ENCODE results near the gene TNFRSF14. TPM values are rescaled to one million over a fixed set of nuclear protein-coding genes. Genes with fewer than 3 reads are reported as not detected.

Gene TNFRSF14
- total RNA-seq, 1 donor from 2014 or later: 0.26 TPM

DNA sequence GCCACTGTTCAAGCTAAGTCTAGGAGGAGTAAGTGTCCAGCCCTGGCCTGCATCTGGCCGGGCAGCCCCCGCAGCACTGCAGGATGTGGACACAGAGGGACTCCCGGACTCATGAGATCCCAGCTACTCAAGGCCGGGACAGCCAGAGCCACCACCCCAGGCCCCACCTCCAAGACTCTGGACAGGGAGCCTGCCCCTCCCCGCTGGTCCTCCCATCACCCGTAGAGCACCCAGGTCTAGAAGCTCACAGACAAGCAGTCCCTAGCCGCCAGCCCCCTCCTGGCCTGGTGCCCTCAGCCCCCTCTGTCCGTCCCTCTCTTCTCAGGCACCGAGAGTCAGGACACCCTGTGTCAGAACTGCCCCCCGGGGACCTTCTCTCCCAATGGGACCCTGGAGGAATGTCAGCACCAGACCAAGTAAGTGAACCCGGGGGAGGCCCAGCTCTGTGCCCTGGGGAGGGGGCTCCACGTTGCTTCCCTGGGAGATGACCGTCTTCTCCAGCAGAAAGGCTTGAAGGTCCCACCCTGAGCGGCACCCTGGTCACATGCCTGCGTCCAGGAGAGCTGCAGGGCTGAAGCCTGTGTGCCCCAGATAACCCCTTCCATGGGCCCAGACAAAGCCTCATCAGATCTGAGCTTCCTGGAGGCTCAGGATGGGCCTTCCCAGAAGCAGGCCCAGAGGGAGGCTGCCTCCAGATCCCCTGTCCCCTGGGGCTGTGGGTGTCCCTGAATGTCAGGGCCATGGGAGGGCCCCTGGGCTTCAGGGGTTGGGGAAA lies 4.3 kb downstream of the TNFRSF14 start:
- H3K9me3 Mint-ChIP-seq (ENCODE audit: unreplicated experiment): no peaks in the 10 kb centered on the region
- no peak overlapping the region for H3K27ac Mint-ChIP-seq (ENCODE audit: unreplicated experiment)
- DNase-seq (ENCODE audit: low spot score): no peak
- H3K4me3 Mint-ChIP-seq (ENCODE audit: unreplicated experiment): no peak overlapping the region
- no peaks in the 10 kb centered on the region for H3K4me1 Mint-ChIP-seq (ENCODE audit: unreplicated experiment)
- no peak for TF ChIP-seq CTCF (IDR thresholded peaks at IDR 0.05; ENCODE audit: unreplicated experiment)
- no peaks in the 10 kb centered on the region for H3K36me3 Mint-ChIP-seq (ENCODE audit: low read depth, unreplicated experiment)
- H3K27me3 Mint-ChIP-seq (ENCODE audit: unreplicated experiment): peaks cover 10% of the 10 kb centered on the region

GRCh38 chr1:2561446-2561845 lies 5.3 kb downstream of the TNFRSF14 start:
- H3K27me3 Mint-ChIP-seq (ENCODE audit: unreplicated experiment): peaks cover 11% of the 10 kb centered on the region
- DNase-seq (ENCODE audit: low spot score): no peak
- H3K9me3 Mint-ChIP-seq (ENCODE audit: unreplicated experiment): no peaks in the 10 kb centered on the region
- H3K4me1 Mint-ChIP-seq (ENCODE audit: unreplicated experiment): no peaks in the 10 kb centered on the region
- H3K4me3 Mint-ChIP-seq (ENCODE audit: unreplicated experiment): no peak overlapping the region
- no peak overlapping the region for H3K27ac Mint-ChIP-seq (ENCODE audit: unreplicated experiment)
- no peak for TF ChIP-seq CTCF (IDR thresholded peaks at IDR 0.05; ENCODE audit: unreplicated experiment)
- H3K36me3 Mint-ChIP-seq (ENCODE audit: low read depth, unreplicated experiment): no peaks in the 10 kb centered on the region

DNA sequence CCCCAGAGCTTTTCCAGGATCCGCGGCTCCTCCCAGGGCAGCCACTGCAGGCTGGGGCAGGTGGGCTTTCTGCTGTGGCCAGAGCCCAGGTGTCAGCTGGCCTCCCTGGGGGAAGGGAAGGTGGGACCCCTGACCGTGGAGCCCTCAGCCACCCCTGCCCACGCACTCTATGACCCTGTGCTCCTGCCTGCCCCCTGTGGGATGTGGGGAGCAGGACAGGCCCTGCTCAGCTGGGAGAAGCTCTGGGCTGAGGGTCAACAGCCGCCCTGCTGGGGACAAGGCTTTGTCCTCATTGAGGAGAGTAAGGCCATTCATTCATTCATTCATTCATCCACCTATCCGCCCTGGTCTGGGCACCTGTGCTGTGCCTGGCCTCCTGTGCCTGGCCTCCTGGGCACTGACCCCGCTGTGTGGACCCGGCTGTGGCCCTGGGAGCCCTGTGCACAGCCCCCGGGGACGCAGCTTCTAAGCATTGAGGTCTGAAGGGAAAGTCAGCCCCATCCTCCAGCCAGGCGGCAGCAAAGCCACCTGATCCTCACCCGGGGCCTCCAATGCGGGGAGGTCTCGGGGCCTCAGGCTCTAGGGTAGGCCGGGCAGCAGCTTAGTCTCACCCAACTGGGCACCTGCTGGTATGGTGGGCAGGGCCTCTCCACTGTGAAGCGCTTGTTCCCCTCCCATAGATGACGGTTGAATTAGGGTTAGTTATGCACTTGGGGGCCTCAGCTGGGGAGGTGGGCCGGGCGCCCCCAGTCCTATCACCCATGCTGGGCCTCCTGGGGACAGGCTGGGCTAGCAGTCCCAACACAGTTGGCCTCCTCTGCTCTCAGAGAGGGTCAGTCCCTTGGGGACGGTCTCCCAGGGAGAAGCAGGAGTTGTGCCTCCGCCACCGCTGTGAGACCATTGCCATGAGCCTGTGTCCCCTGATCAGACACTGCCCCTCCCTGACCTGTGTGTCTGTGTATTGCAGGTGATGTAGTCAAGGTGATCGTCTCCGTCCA lies 6.0 kb downstream of the TNFRSF14 start:
- no peak for TF ChIP-seq CTCF (IDR thresholded peaks at IDR 0.05; ENCODE audit: unreplicated experiment)
- no peaks in the 10 kb centered on the region for H3K9me3 Mint-ChIP-seq (ENCODE audit: unreplicated experiment)
- no peaks in the 10 kb centered on the region for H3K36me3 Mint-ChIP-seq (ENCODE audit: low read depth, unreplicated experiment)
- no peak overlapping the region for H3K4me3 Mint-ChIP-seq (ENCODE audit: unreplicated experiment)
- no peaks in the 10 kb centered on the region for H3K4me1 Mint-ChIP-seq (ENCODE audit: unreplicated experiment)
- peaks cover 8% of the 10 kb centered on the region for H3K27me3 Mint-ChIP-seq (ENCODE audit: unreplicated experiment)
- DNase-seq (ENCODE audit: low spot score): no peak
- H3K27ac Mint-ChIP-seq (ENCODE audit: unreplicated experiment): no peak overlapping the region

DNA sequence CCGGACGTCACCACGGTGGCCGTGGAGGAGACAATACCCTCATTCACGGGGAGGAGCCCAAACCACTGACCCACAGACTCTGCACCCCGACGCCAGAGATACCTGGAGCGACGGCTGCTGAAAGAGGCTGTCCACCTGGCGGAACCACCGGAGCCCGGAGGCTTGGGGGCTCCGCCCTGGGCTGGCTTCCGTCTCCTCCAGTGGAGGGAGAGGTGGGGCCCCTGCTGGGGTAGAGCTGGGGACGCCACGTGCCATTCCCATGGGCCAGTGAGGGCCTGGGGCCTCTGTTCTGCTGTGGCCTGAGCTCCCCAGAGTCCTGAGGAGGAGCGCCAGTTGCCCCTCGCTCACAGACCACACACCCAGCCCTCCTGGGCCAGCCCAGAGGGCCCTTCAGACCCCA lies 7.0 kb downstream of the TNFRSF14 start:
- H3K4me1 Mint-ChIP-seq (ENCODE audit: unreplicated experiment): no peaks in the 10 kb centered on the region

More for the DNA sequence above, 7.0 kb downstream of the TNFRSF14 start:
- DNase-seq (ENCODE audit: low spot score): no peak
- Mint-ChIP-seq H3K27ac (ENCODE audit: unreplicated experiment) (no peak overlapping the region), H3K4me3 (ENCODE audit: unreplicated experiment) (no peak overlapping the region), H3K27me3 (ENCODE audit: unreplicated experiment) (peaks cover 8% of the 10 kb centered on the region), H3K36me3 (ENCODE audit: low read depth, unreplicated experiment) (no peaks in the 10 kb centered on the region), H3K9me3 (ENCODE audit: unreplicated experiment) (no peaks in the 10 kb centered on the region)
- TF ChIP-seq CTCF (IDR thresholded peaks at IDR 0.05; ENCODE audit: unreplicated experiment): no peak
